Measurements from ENCODE around the gene CCDC8. TPM values are rescaled to one million over a fixed set of nuclear protein-coding genes. Genes with fewer than 3 reads are reported as not detected.
"Not testable (repeated sequence)": the region's sequence is repeated elsewhere in the genome, so short reads cannot be mapped to it uniquely, and the experiment has no call there.

Gene CCDC8
- total RNA-seq, 1 donor from 2014 or later: 4.7 TPM

DNA sequence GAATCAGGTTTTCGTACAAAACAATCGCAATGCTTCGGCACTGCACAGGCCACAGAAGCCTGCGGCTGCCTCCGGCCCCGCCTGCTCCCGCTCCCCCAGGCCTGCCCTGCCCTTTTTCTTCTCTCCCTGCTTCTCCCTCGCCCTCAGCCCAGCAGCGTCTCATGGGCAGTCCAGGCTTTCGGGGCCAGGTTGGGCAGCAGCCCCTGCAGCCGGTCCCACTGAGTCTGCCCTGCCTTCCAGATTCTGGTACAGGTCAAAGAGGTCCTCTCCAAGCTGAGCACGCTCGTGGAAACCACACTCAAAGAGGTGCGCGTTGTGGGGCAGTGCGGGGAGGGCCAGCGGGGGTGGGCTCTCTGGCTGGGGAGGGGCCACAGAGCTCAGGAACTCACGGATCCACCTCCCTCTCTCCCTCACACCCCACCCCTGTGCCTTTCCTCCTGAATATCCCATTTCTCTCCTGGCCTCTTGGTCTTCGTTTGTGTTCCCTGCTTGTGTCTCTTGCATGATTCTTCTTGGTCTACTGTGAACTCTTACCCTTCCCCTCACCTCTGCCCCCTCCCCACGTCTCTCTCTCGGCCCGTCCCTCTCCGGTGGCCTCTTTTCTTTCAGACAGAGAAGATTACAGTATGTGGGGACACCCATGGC is 30.1 kb downstream of the CCDC8 start:
- DNase-seq: no peak

DNA sequence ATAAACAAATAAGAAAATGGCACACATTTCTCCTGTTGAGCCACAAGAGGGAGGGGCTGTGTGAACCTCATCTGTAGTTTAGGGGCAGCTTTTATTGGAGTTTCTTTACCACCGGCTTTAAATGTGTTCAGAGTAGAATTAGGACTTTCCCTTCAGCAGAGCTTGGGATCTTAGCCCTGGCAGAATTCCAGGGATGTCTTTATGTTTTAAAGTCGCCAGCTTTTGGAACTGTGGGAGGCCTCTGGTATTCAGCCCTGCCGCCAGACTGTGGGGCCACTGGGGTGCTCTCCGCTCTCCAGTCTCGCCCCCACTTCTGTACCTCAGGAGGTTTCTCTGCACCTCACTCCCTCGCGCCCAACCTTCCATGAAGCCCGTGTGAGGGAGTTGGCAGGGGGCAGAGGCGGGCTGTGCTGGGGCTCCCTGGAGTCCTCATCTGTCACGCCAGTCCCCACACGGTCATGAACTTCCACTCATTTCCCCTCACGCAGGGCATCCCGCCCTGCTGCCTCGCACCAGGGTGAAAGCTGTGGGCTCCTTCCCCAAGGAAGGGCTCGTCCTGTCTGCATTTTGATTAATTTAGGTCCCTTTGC is 31.5 kb downstream of the CCDC8 start:
- no peak for DNase-seq

DNA sequence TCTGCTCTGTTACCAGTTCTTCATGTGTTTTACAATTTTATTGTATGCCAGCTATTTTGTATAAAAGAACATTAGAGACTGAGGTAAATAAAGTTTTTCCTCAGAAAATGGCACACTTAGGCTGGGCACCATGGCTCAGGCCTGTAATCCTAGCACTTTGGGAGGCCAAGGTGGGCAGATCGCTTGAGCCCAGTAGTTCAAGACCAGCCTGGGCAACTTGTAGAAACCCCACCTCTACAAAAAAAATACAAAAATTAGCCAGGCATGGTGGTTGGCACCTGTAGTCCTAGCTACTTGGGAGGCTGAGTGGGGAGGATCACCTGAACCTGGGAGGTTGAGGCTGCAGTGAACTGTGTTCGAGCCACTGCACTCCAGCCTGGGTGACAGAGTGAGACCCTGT is 32.0 kb downstream of the CCDC8 start:
- no peak for DNase-seq

DNA sequence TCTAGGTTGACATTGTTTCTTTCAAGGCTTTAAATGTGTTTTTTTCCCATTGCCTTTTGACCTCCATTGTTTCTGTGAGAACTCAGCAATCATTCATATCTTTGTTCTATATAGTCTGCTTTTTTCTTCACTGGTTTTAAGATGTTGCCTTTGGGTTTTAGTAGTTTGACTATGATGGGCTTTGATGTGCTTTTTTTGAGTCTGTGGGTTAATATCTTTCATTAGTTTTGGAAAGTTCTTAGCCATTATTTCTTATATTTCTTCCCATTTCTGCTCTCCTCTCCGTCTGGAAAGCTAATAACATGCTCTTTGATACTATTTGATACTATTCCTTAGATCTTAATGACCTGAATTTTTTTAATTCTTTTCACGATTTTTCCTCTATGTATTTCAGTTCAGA is 32.7 kb downstream of the CCDC8 start:
- no peak for DNase-seq

DNA sequence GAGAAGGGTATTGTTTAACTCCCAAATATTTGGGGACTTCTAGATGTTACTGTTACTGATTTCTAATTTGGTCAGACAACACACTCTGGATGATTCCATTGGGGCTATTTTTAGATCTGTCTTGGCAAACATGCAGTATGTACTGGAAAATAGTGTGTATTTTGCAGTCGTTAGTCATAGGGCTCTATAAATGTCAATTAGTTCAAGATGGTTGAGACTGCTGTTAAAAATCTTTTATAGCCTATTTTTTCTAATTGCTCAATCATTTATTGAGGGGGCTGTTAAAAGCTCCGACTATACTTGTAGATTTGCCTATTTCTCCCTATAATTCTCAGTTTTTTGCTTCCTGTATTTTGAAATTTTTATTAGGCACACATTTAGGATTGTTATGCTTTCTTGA is 35.1 kb downstream of the CCDC8 start:
- DNase-seq: no peak

DNA sequence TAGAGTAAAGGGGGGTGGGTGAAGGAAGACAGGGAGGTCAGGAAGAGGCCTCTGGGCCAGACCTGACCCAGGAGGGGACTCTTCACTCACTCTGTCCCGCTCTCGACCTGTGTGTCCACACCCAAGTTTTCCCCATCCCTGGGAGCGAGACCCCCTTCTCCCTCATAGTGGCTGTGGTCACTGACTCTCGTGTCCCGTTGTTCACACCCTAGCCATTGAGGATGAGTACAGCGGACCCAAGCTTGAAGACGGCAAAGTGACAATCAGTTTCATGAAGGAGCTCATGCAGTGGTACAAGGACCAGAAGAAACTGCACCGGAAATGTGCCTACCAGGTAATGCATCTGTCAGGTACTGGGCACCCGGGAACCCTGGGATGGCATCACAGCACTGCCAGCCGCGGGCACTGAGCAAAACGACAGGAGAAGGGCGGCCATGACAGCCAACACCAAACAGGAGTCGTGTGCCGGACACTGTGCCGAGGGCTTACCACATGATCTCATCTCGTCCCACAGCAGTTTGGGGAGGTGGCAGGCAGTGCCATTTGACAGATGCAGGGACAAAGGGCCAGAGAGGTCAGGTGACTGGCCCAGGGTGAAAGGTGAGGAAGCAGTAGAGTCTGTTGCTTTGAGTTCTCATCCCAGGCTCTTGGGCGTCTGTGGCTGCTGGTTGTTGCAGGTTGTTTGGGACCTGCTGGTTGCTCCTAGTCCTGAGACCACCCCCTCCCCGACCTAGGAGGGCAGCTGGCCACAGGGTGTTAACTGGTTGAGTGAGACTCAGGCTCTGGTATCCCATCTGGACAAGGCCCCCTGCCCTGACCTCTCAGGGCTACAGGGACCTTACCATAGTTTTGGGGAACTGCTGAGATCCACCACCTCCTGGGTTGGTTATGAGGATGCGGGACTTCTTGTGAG is 36.9 kb downstream of the CCDC8 start:
- DNase-seq: no peak

DNA sequence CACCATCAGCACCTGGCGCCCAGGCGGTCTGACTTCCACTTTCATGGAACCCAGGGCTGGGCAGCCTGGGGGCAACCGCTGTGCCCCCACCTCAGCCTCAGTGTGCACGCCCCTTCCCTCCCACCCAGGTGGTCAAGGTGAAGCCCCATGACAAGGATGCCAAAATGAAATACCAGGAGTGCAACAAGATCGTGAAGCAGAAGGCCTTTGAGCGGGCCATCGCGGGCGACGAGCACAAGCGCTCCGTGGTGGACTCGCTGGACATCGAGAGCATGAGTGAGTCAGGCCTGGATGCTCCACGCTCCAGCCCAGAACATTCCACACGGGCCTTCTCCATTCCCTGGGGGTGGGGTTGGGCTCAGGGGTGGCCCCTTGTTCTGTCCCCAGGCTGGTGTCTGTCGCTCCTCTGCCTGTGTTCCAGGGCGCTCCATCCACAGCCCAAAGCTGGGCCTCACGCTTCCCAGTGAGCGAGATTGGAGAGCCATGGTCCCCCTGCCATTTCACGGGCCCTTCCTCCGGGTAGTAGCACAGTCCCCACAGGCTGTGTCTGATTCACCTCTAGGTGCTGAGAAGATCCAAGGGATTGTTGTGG is 37.8 kb downstream of the CCDC8 start:
- DNase-seq: not testable (repeated sequence)

DNA sequence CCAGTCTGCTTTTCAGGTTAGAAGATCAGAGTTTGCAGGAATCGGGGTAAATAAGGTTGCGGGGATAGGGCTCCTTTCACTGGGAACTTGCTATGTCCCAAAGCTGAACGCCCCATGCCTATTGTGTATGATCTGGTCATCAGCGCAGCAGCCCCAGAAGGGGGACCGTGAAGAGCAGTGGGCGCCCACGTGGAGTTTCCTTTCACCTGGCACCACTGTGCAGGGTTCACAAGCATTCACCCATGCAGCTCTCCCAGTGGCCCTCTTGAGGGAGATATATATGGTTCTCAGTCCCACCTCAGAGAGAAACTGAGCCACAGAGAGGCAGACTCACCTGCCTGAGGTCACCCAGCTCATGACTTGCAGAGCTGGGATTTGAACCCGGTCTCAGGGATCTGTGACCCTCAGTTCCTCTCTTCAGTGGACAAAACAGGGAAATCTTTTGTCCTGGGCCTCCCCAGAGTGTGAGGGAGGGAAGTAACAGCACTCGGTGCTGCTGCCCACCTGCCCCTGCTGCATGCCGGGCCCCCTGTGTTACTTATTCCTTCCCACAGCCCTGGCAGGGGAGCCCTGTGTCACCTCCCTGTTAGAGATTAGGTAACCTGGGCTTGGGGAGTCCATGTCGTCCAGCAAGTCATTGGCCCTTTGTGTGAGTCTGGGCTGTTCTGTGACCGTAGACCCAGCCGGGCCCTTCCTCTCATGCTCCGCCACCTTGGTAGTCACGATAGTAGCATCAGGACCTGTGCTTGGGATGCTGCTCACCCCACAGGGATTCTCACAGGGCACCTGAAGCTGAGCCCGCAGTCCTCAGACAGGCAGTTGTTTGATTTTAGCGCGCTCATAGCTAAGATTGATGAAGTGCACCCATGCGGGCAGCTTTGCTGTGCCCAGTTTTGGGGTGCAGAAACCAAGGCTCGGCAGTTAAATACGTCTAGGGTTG is 38.6 kb downstream of the CCDC8 start:
- no peak for DNase-seq

DNA sequence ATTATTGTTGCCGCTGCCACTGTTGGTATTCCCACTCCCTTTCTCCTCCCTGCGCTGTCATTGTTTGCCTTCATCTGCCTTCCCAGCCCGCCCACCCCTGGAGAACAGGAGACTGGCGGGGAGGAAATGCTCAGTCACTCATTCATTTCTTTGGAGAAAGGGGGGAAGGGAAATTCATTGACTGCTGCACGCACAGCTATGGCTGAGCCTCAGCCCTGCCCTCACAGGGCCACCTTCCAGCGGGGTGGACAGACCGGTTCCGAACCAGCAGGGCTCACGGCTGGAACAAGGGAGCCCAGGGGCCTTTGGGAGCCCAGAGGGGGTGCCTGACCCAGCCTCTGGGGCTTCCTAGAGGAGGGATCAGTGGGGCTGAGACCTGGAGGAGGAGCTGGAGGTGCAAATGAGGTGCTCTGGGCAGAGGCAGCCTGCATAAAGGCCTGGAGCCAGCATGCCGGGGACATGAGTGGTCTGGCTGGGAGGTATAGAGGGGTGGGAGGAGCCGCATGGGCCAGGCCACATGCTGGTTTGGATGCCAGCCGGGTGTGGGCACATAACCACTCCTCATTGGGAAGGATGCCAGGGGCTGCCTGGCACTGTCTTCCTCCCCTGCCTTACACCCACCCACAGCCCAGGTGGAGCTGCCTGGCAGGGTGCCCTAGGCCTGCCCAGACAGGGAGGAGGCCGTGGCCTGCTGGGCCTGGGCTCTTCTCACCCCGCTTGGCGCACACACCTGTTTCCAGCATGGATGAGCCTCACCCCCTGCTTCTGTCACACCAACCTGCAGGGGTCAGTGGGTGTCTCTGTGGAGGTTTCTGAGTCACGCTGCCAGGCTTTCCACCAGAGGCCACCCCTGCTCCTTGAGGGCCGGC is 39.6 kb downstream of the CCDC8 start:
- DNase-seq: no peak

DNA sequence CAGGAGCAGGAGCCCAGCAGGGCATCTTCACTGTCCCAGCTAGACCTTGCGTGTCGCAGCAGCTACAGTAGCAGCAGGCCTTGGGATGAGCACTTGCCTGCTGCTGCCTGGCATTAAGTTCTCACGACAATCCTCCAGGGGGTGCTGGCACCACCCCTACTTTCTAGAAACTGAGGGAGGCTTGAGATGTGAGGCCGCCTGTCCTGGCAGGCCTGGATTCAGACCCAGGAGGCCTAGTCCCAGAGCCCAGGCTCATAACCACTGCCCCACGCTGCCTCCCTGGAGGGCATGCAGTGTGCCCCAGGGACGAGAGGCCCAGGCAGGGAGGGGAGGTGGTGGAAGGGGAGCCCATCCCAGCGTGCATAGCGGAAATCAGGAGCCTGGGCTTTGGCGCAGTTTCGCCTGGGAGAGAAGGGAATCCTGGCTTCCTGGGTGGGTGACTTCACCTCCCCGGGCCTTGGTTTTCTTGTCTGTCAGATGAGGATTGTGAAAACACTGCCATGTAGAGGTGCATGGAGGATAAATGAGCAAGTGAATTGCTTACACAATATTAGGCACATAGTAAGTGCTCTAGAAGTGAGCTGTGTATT is 40.4 kb downstream of the CCDC8 start:
- no peak for DNase-seq

DNA sequence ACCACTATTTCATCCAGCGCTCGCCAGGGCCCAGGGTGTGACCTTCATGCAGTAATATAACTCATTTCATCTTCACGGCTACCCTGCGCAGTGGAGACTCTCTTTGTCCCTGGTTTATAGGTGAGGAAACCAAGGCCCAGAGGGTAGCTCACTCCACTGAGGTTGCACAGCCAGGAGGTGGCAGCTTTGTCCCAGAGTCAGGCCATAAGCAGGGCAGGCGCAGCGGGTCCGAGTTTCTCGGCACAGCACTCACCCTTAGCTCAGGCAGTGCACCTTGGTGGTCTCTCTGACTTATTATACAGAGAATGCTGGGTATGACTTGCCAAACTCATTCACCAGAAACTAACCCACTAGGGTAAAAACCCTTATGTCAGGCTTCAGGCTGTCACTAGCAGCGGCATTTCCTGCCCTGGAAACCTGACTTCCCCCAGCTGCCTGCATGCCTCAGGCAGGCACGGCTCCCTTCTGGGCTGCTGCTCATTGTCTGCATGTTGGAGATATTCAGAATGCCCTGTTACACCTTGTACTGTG is 41.9 kb downstream of the CCDC8 start:
- no peak for DNase-seq

DNA sequence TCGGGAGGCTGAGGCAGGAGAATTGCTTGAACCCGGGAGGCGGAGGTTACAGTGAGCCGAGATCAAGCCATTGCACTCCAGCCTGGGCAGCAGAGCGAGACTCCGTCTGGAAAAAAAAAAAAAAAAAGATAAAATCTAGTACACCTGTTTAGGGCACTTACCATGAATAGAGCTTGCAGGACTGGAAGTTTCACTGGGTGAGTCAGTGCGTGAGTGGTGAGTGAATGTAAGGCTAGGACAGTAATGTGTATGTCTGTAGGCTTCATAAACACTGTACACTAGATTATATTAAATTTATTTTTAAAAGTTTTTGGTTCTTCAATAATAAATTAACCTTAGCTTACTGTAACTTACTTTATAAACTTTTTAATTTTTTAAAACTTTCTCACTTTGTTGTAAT is 43.5 kb downstream of the CCDC8 start:
- DNase-seq: no peak

DNA sequence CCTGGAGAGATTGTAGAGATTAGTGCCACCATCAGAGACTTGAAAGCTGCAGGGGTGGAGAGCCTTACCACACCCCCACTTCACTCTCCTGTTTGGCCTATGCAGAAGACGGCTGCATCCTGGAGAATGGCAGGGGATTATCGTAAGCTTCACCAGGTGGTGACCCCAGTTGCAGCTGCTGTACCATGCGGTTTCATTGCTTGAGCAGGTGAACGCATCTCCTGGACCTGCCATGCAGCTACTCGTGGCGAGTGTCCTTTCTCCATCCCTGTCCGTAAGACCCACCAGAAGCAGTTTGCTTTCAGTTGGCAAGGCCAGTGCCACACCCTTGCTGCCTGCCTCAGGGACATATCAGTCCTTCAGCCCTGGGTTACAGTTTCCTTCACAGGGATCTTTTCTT is 45.2 kb downstream of the CCDC8 start:
- no peak for DNase-seq

DNA sequence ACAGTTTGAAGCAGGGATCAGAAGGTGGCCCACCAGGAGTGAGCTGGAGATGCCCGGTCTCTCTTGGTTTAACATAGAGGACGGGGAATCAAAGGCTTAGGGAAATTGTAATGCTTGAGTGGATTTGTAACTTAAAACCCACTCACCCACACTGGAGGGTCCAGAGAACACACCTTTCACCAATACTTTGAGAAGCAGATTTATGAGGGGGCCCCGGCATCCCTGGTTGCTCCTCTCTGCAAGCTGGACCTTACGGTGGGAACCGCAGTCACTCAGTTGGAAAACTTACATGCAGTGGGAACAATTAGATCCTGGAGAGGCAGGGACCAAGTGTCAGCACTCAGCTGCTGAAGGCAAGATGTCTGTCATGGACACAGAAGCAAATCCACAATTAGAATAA is 45.9 kb downstream of the CCDC8 start:
- no peak for DNase-seq

DNA sequence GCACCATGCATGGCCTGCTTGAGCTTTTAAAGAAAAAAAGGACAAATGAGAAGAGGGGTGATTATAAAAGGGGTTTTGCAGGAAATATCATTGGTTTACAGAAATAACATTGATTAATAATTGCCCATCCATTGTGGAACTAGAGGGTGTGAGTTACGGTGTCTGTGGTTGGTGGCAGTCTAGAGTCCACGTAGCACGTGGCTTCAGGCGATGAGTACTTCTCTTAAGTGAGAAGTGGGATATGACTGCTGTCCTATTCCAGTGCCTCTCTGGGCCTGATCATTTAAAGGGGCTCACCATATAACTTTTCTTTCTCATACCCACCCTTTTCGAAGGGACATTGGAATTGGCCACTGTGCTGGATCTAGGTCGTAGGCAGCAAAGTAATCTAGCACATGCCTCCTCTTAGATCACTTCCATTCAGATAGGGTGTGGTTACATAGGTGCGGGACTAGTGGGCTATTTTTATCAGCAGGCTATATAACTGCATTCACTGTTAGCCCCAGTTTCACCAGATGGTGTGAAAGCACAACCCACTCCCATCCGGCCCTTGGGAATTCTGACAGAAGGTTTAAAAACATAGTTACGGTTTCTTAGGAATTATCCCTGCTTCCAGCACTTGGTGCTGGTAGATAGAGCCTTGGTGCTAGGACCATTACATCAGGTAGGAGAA is 46.6 kb downstream of the CCDC8 start:
- DNase-seq: no peak

DNA sequence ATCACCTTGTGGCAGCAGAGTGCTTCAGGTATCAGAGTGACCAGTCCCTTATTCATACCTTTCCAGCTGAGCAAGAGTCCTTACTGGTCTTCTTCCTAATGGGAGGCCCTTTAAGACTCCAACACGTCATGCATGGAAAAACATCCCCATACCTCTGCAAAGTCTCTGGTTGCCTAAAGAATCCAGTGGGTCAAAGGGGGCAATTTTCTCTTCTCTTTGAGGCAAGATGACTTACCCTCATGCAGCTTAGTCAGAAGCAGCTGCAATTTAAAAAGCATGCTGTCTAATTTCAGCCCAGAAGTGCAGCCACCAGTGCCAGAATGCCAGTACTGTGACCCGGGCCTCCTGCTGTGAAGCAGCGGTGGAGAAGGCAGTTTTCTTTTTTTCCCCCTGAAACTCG is 47.8 kb downstream of the CCDC8 start:
- DNase-seq: no peak

DNA sequence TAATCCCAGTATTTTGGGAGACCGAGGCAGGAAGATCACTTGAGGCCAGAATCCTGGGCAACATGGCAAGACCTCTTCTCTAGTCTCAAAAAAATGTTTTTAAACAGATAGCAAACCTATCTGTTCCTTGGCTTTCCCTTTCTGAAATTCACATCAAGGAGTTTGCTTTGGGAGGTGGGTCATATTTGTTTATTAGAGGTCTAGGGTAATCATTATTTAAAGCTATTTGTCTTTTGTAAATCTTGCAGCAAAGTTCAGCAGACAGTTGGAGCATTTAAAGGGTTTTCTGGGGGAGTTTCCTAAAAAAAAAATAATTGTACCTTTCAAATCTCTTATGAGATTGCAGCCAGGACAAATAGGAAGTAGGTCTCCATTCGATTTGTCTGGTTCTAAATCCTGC is 49.0 kb downstream of the CCDC8 start:
- no peak for DNase-seq

DNA sequence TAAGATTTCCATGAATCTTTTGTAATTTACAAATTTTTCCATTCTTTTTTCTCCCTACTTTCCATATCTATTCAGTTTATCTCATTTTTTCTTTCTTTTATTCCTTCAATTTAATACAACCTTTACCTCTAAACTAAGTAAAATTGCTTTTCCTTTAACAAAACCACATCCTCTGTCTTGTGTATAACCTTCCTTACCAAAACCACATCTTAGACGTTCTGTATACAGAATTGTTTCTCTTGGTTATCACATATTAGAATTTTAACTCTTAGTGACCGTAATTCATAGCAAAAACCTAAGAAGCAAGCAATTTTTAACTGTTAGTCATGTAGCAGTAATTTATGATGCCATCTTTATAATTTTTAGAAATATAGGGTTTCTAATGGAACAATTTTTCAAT is 51.4 kb downstream of the CCDC8 start:
- no peak for DNase-seq
